ENCODE measurements around the gene TGIF1. TPM values are rescaled to one million over a fixed set of nuclear protein-coding genes. Genes with fewer than 3 reads are reported as not detected.

TGIF1 gene
- total and polyA plus RNA-seq, 10 of the 15 experiments (the other 5 are each of a cell fraction or from before 2014, with no cell fraction given), result 1.8 to 8.5 (median 6.4) TPM

DNA sequence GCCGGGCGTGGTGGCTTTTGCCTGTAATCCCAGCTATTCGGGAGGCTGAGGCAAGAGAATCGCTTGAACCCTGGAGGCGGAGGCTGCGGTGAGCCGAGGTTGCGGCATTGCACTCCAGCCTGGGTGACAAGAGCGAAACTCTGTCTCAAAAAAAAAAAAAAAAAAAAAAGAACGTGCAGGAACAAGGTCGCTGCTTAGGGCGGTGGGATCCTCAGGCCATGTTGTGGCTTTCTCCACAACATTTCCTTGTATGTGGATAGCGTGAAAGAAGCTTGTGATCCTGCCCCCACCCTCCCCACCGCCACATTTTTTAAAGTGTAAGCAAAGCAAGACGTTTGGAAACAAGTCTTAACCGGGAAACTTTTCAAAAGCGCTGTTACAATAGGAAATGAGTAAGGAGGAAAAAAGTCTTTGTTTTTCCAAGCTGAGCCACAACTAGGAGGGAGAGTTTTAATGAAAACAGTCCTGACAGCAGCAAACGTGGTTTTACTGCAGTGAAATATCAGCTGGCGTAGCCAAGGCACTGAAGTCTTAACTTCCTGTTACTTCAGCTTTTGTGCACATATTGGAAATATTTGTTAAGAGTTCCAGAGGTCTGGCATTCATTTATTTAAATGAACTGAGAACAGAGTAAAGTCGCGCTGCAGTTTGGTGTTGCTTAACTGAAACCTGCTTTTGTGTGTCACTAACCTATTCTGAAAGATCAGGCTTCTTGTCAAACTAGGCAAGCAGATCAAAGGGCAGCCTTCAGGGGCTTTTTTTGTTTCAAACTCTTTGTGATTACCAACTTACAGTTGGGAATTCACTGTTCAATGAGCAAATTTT lies 3.8 kb downstream of the TGIF1 start (continued):
- TF ChIP-seq E2F8 (IDR thresholded peaks at IDR 0.05; ENCODE audit: low read depth, partially characterized antibody) (no peak), MXI1 (IDR thresholded peaks at IDR 0.05; ENCODE audit: low read depth, low read length) (peak; percentile 64; the same call in 1 of the 2 replicates), ZBED1 (IDR thresholded peaks at IDR 0.05; ENCODE audit: borderline replicate concordance) (no peak), RFX5 (IDR thresholded peaks at IDR 0.05; ENCODE audit: low read depth, low read length) (no peak), BCL11A (IDR thresholded peaks at IDR 0.05; ENCODE audit: low read depth, low read length) (no peak), SREBF2 (IDR thresholded peaks at IDR 0.05; ENCODE audit: low read length) (no peak), TBL1XR1 (IDR thresholded peaks at IDR 0.05; ENCODE audit: low read depth, low read length) (no peak), NRF1 (conservative IDR thresholded peaks at IDR 0.05; ENCODE audit: low read depth, low read length) (no peak)
- TF ChIP-seq, protein P1, sequence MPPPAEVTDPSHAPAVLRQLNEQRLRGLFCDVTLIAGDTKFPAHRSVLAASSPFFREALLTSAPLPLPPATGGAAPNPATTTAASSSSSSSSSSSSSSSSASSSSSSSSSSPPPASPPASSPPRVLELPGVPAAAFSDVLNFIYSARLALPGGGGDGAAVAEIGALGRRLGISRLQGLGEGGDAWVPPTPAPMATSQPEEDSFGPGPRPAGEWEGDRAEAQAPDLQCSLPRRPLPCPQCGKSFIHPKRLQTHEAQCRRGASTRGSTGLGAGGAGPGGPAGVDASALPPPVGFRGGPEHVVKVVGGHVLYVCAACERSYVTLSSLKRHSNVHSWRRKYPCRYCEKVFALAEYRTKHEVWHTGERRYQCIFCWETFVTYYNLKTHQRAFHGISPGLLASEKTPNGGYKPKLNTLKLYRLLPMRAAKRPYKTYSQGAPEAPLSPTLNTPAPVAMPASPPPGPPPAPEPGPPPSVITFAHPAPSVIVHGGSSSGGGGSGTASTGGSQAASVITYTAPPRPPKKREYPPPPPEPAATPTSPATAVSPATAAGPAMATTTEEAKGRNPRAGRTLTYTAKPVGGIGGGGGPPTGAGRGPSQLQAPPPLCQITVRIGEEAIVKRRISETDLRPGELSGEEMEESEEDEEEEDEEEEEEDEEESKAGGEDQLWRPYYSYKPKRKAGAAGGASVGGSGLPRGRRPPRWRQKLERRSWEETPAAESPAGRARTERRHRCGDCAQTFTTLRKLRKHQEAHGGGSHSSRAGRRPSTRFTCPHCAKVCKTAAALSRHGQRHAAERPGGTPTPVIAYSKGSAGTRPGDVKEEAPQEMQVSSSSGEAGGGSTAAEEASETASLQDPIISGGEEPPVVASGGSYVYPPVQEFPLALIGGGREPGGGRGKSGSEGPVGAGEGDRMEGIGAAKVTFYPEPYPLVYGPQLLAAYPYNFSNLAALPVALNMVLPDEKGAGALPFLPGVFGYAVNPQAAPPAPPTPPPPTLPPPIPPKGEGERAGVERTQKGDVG (CRISPR knock-in tag; IDR thresholded peaks at IDR 0.05), result no peak
- TF ChIP-seq, protein P2, sequence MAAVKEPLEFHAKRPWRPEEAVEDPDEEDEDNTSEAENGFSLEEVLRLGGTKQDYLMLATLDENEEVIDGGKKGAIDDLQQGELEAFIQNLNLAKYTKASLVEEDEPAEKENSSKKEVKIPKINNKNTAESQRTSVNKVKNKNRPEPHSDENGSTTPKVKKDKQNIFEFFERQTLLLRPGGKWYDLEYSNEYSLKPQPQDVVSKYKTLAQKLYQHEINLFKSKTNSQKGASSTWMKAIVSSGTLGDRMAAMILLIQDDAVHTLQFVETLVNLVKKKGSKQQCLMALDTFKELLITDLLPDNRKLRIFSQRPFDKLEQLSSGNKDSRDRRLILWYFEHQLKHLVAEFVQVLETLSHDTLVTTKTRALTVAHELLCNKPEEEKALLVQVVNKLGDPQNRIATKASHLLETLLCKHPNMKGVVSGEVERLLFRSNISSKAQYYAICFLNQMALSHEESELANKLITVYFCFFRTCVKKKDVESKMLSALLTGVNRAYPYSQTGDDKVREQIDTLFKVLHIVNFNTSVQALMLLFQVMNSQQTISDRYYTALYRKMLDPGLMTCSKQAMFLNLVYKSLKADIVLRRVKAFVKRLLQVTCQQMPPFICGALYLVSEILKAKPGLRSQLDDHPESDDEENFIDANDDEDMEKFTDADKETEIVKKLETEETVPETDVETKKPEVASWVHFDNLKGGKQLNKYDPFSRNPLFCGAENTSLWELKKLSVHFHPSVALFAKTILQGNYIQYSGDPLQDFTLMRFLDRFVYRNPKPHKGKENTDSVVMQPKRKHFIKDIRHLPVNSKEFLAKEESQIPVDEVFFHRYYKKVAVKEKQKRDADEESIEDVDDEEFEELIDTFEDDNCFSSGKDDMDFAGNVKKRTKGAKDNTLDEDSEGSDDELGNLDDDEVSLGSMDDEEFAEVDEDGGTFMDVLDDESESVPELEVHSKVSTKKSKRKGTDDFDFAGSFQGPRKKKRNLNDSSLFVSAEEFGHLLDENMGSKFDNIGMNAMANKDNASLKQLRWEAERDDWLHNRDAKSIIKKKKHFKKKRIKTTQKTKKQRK (IDR thresholded peaks at IDR 0.05; ENCODE audit: low read depth, low read length), result no peak

All from GM12878 (cell line).